GM12878 (cell line): ENCODE results near the gene TRPV5. TPM values are rescaled to one million over a fixed set of nuclear protein-coding genes. Genes with fewer than 3 reads are reported as not detected.

ENCODE experiments used
- ATAC-seq: fragments of 200-7000 bp; cut with Tn5 transposase; 3 replicates; pipeline ENCODE4 v1.9.1; 2020; ENCODE audit warnings: mild to moderate bottlenecking, moderate library complexity
- BruUV-seq: library from RNA; stranded (reverse); fragments of 400-500 nt; replicated peaks from 2 replicates; lab custom pipeline; 2021; lab: Mats Ljungman, UMichigan
- CTCF ChIA-PET: fragments of 300-600 bp; sonication (Branson Sonifier 250); formaldehyde crosslinking; extraction: SDS; loops from one replicate; lab custom pipeline; 2021; ENCODE audit warnings: inconsistent platforms; lab: Yijun Ruan, JAX
- POLR2A ChIA-PET: fragments of 350-600 bp; formaldehyde crosslinking; extraction: SDS; loops from one replicate; lab custom pipeline; 2021; ENCODE audit warnings: inconsistent platforms; lab: Charles Lee
- RAD21 ChIA-PET: fragments of 300-600 bp; sonication (Branson Sonifier 250); formaldehyde crosslinking; loops from one replicate; lab custom pipeline; 2023; ENCODE audit warnings: antibody characterized with exemption; ENCODE audit not compliant: unreplicated experiment; lab: Charles Lee
- SMC1A ChIA-PET: fragments of 300-600 bp; sonication (Branson Sonifier 250); formaldehyde crosslinking; loops from one replicate; lab custom pipeline; 2023; ENCODE audit not compliant: unreplicated experiment, uncharacterized antibody; lab: Charles Lee
- DNase-seq: peaks from one replicate; pipeline ENCODE4 v3.0.0-alpha.2; 2011; ENCODE audit warnings: low read depth, low spot score
- FAIRE-seq: peaks from 3 replicates; lab custom pipeline; 2011; peaks lifted over from hg19 to GRCh38; lab: Jason Lieb, UNC
- H2AFZ ChIP-seq: 2 replicates; pipeline ENCODE4 v1.6.0; 2011; ENCODE audit warnings: low read depth, low read length, control low read depth; ENCODE audit not compliant: control insufficient read depth
- H3K27ac ChIP-seq: 2 replicates; pipeline ENCODE4 v1.5.1; 2011; ENCODE audit warnings: control low read depth; ENCODE audit not compliant: control insufficient read depth, insufficient read depth
- H3K27me3 ChIP-seq, 2 experiments: replicated peaks in 1 of 2; 2 replicates each; pipeline versions ENCODE4 v1.6.0 to v1.6.1; 2011; ENCODE audit warnings: low read length in 1 of 2; ENCODE audit not compliant: control insufficient read depth in 2 of 2, insufficient read depth in 2 of 2
- H3K36me3 ChIP-seq, 2 experiments: 2 replicates each; pipeline ENCODE4 v1.5.1; 2011; ENCODE audit warnings: low read length in 1 of 2; ENCODE audit not compliant: control insufficient read depth in 2 of 2, insufficient read depth in 2 of 2
- H3K4me1 ChIP-seq: 2 replicates; pipeline ENCODE4 v1.6.1; 2011; ENCODE audit warnings: mild to moderate bottlenecking, low read length, moderate library complexity, mixed read lengths; ENCODE audit not compliant: control insufficient read depth, insufficient read depth
- H3K4me2 ChIP-seq: 2 replicates; pipeline ENCODE4 v1.6.0; 2011; ENCODE audit warnings: control low read depth; ENCODE audit not compliant: control insufficient read depth, insufficient read depth
- H3K4me3 ChIP-seq: fragments of 200-600 bp; sonication (generic); 2 replicates; pipeline ENCODE4 v1.5.1; 2016
- H3K79me2 ChIP-seq: 2 replicates; pipeline ENCODE4 v1.6.0; 2011; ENCODE audit warnings: low read length; ENCODE audit not compliant: control insufficient read depth, insufficient read depth
- H3K9ac ChIP-seq: 2 replicates; pipeline ENCODE4 v1.8.0; 2011; ENCODE audit warnings: low read length, control low read depth, mixed read lengths; ENCODE audit not compliant: control insufficient read depth, insufficient read depth
- H3K9me3 ChIP-seq: replicated peaks from 3 replicates; pipeline ENCODE4 v1.5.1; 2011; ENCODE audit warnings: mild to moderate bottlenecking, low read length; ENCODE audit not compliant: control insufficient read depth, insufficient read depth
- H4K20me1 ChIP-seq: 2 replicates; pipeline ENCODE4 v1.6.0; 2011; ENCODE audit not compliant: control insufficient read depth, insufficient read depth
- CTCF ChIP-seq, 3 experiments: IDR thresholded peaks in 2 of 3; conservative IDR thresholded peaks in 1 of 3; 2 replicates each; pipeline ENCODE4 v1.5.1; 2011; ENCODE audit warnings: low read depth in 3 of 3, low read length in 3 of 3, mild to moderate bottlenecking in 3 of 3, control low read depth in 2 of 3, moderate library complexity in 2 of 3, inconsistent platforms in 1 of 3, mixed read lengths in 1 of 3; ENCODE audit not compliant: control insufficient read depth in 2 of 3, insufficient read depth in 1 of 3; ENCODE audit errors: extremely low read depth in 1 of 3
- E2F8 ChIP-seq: fragments of 450-650 bp; IDR thresholded peaks from 2 replicates; pipeline ENCODE4 v1.6.1; 2018; ENCODE audit warnings: mild to moderate bottlenecking, low read depth, moderate library complexity; ENCODE audit not compliant: partially characterized antibody
- EP300 ChIP-seq, 2 experiments: fragments of 150-350 bp in 1 of 2; IDR thresholded peaks; 2 replicates each; pipeline ENCODE4 v1.6.1; 2011 to 2012; ENCODE audit warnings: low read depth in 2 of 2, low read length in 2 of 2, borderline replicate concordance in 1 of 2, improper control_type of control experiment in 1 of 2, inconsistent platforms in 1 of 2; ENCODE audit not compliant: control insufficient read depth in 1 of 2
- GABPA ChIP-seq: IDR thresholded peaks from 2 replicates; pipeline ENCODE4 v1.6.1; 2014; ENCODE audit warnings: antibody characterized with exemption, low read depth, mild to moderate bottlenecking, inconsistent platforms
- JUNB ChIP-seq: IDR thresholded peaks from 2 replicates; pipeline ENCODE4 v1.6.1; 2016; ENCODE audit warnings: antibody characterized with exemption, mild to moderate bottlenecking
- NR2F1 ChIP-seq: fragments of 450-650 bp; conservative IDR thresholded peaks from 2 replicates; pipeline ENCODE4 v1.6.1; 2017; ENCODE audit warnings: mild to moderate bottlenecking
- SRF ChIP-seq, 2 experiments: IDR thresholded peaks; 2 replicates each; pipeline ENCODE4 v1.6.1; 2011; ENCODE audit warnings: low read depth in 2 of 2, low read length in 2 of 2, mild to moderate bottlenecking in 1 of 2, moderate library complexity in 1 of 2
- ZNF384 ChIP-seq: IDR thresholded peaks from 2 replicates; pipeline ENCODE4 v1.6.1; 2012; ENCODE audit warnings: low read depth, mild to moderate bottlenecking, low read length, improper control_type of control experiment, borderline replicate concordance
- WGBS: methylation state at CpG from one replicate; pipeline ENCODE4 v1.1.6; 2016; ENCODE audit warnings: low lambda C conversion rate; ENCODE audit not compliant: insufficient replicate concordance, insufficient coverage; ENCODE audit errors: missing lambda C conversion rate; 5-methylcytosine and 5-hydroxymethylcytosine counted together
- in situ Hi-C: fragments of 300-500 bp; cut with MboI; formaldehyde crosslinking; loops from 9 replicates; pipeline ENCODE4 v1.14.3; 2018; ENCODE audit warnings: mixed read lengths
- intact Hi-C: fragments of 100-400 bp; cut with micrococcal nuclease; formaldehyde crosslinking; loops from one replicate; pipeline ENCODE4 v1.14.2; 2022; ENCODE audit not compliant: unreplicated experiment
- polyA plus RNA-seq, 11 experiments: library from polyadenylated mRNA; depleted of rRNA in 4 of 11; unstranded in 6 of 11; stranded (reverse) in 5 of 11; fragments of >200 nt; fragmentation: Nextera tagmentation in 4 of 11; fragmentation: Illumina TruSeq in 1 of 11; extraction: Ambion mirVana in 4 of 11; extraction: Trizol in 1 of 11; gene quantifications; 1 replicate in 1 of 11; 2 replicates in 10 of 11; pipeline versions ENCODE4 v1.2.1 to v1.2.3, GENCODE V29; 2011 to 2016; ENCODE audit warnings: inconsistent platforms in 2 of 11, missing spikeins in 2 of 11, low read depth in 1 of 11
- total RNA-seq, 4 experiments: library from RNA; depleted of rRNA in 3 of 4; stranded (reverse); fragments of >200 nt in 3 of 4; fragmentation: Illumina TruSeq in 1 of 4; extraction: Trizol in 1 of 4; gene quantifications; 2 replicates each; pipeline versions ENCODE4 v1.2.1 to v1.2.3, GENCODE V29; 2013 to 2021

The TRPV5 gene
- total and polyA plus RNA-seq, 10 of the 15 experiments (the other 5 are each of a cell fraction or from before 2014, with no cell fraction given): not detected

- FAIRE-seq: no peak
- ChIA-PET SMC1A (interaction anchor here (0.6 to 4.6 kb wide), 8 partner anchors 46 to 333 kb away, joined by 3 to 39 read pairs (median 3); no protein-coding TSS in a partner anchor), RAD21 (interaction anchor here (1.0 to 1.4 kb wide), 4 partner anchors 79 to 122 kb away, joined by 3 to 6 read pairs (median 4); no protein-coding TSS in a partner anchor), POLR2A (interaction anchor here (0.6 kb wide), 1 partner anchor 534 kb away, joined by 4 read pairs; no protein-coding TSS in a partner anchor), CTCF (interaction anchor here (0.9 to 7.1 kb wide), 24 partner anchors 9 to 335 kb away, joined by 3 to 123 read pairs (median 3); partner anchors contain the start of genes EPHB6 and TRPV5)
- DNase-seq: no peak
- TF ChIP-seq CTCF (IDR thresholded peaks at IDR 0.05 in 2 of 3, conservative IDR thresholded peaks at IDR 0.05 in 1 of 3; ENCODE audit: control insufficient read depth in 2 of 3, extremely low read depth in 1 of 3, insufficient read depth in 1 of 3, low read depth in 3 of 3, low read length in 3 of 3): no peak
- no peak for TF ChIP-seq E2F8
- TF ChIP-seq ZNF384: no peak
- 0 out of 2 replicates have a peak, but pooled peaks have one; percentile 21 for TF ChIP-seq JUNB
- no peak for TF ChIP-seq GABPA
- TF ChIP-seq NR2F1: no peak
- no peak for TF ChIP-seq EP300 (IDR thresholded peaks at IDR 0.05; ENCODE audit: borderline replicate concordance in 1 of 2, control insufficient read depth in 1 of 2, low read depth in 2 of 2, low read length in 2 of 2)
- TF ChIP-seq SRF (IDR thresholded peaks at IDR 0.05; ENCODE audit: low read depth in 2 of 2, low read length in 2 of 2): no peak
- in situ Hi-C loops (no loop called here), intact Hi-C loops (loop anchor here (2.0 kb wide), 2 partner anchors 121 to 333 kb away; no protein-coding TSS in a partner anchor)
- no peak overlapping the region for H3K9ac ChIP-seq
- BruUV-seq: no TSS peak
- no peak overlapping the region for H3K4me3 ChIP-seq
- H3K9me3 ChIP-seq: no peaks in the 10 kb centered on the region
- H2AFZ ChIP-seq: no peak overlapping the region
- H3K36me3 ChIP-seq: no peaks in the 10 kb centered on the region
- no peaks in the 10 kb centered on the region for H3K4me1 ChIP-seq
- WGBS: 20% methylated on average over 9 of the region's 9 CpGs
- 0 out of 4 replicates have a peak, but pooled peaks cover 0 to 2% of the 10 kb centered on the region in 2 experiments for H3K27me3 ChIP-seq
- ATAC-seq: peak; percentile 59
- H3K27ac ChIP-seq: no peak overlapping the region
- no peaks in the 10 kb centered on the region for H3K79me2 ChIP-seq
- H4K20me1 ChIP-seq: no peaks in the 10 kb centered on the region
- no peak overlapping the region for H3K4me2 ChIP-seq
Observed at GRCh38 chr7:142881586-142882337, 51.8 kb downstream of the TRPV5 start.
